H1 (cell line): Measurements from ENCODE around the gene ARMC5. TPM values are rescaled to one million over a fixed set of nuclear protein-coding genes. Genes with fewer than 3 reads are reported as not detected.

Experiments
- BACH1 ChIP-seq: IDR thresholded peaks from 2 replicates; pipeline ENCODE4 v1.6.1; 2012; ENCODE audit warnings: low read length, improper control_type of control experiment
- CBX5 ChIP-seq: fragments of 300-800, 300-1000 bp; sonication (generic); IDR thresholded peaks from 2 replicates; pipeline ENCODE4 v1.7.1; 2016; ENCODE audit warnings: antibody characterized with exemption, low read length, low read depth
- CBX8 ChIP-seq: fragments of 300-800, 300-1000 bp; sonication (generic); IDR thresholded peaks from 2 replicates; pipeline ENCODE4 v1.7.1; 2016; ENCODE audit warnings: low read depth, low read length, borderline replicate concordance
- CTBP2 ChIP-seq: IDR thresholded peaks from 2 replicates; pipeline ENCODE4 v1.7.0; 2011; ENCODE audit warnings: borderline replicate concordance, mild to moderate bottlenecking, moderate library complexity, mixed read lengths, low read length; ENCODE audit not compliant: insufficient read depth, insufficient read length
- HDAC2 ChIP-seq, 2 experiments: fragments of 300-600 bp in 1 of 2; sonication (generic) in 1 of 2; IDR thresholded peaks; 2 replicates each; pipeline ENCODE4 v1.6.1; 2011 to 2012; ENCODE audit warnings: low read depth in 2 of 2, low read length in 2 of 2, mild to moderate bottlenecking in 2 of 2, moderate library complexity in 2 of 2, borderline replicate concordance in 1 of 2, inconsistent platforms in 1 of 2
- KDM1A ChIP-seq: fragments of 200-600, 300-600 bp; sonication (generic); IDR thresholded peaks from 2 replicates; pipeline ENCODE4 v1.7.1; 2016; ENCODE audit warnings: mild to moderate bottlenecking, low read length, borderline replicate concordance
- MAFK ChIP-seq: IDR thresholded peaks from 2 replicates; pipeline ENCODE4 v1.6.1; 2012; ENCODE audit warnings: low read depth, mild to moderate bottlenecking, improper control_type of control experiment, low read length
- RAD21 ChIP-seq, 2 experiments: IDR thresholded peaks in 1 of 2; conservative IDR thresholded peaks in 1 of 2; 2 replicates each; pipeline ENCODE4 v1.6.1; 2011; ENCODE audit warnings: low read depth in 2 of 2, low read length in 2 of 2, improper control_type of control experiment in 1 of 2, inconsistent platforms in 1 of 2, mild to moderate bottlenecking in 1 of 2, moderate library complexity in 1 of 2
- RFX5 ChIP-seq: IDR thresholded peaks from 2 replicates; pipeline ENCODE4 v1.6.1; 2011; ENCODE audit warnings: low read depth, low read length, improper control_type of control experiment, borderline replicate concordance
- SIX5 ChIP-seq: IDR thresholded peaks from 2 replicates; pipeline ENCODE4 v1.6.1; 2011; ENCODE audit warnings: mild to moderate bottlenecking, low read depth, low read length
- YY1 ChIP-seq: IDR thresholded peaks from 2 replicates; pipeline ENCODE4 v1.6.1; 2011; ENCODE audit warnings: low read depth, mild to moderate bottlenecking, low read length
- polyA plus RNA-seq, 7 experiments: library from polyadenylated mRNA; depleted of rRNA in 3 of 7; stranded (reverse) in 5 of 7; unstranded in 2 of 7; fragments of >200 nt in 5 of 7; fragments of 200-250 nt in 2 of 7; gene quantifications; 1 replicate in 5 of 7; 2 replicates in 1 of 7; 4 replicates in 1 of 7; pipeline versions ENCODE4 v1.2.1 to v1.2.3, GENCODE V29; 2011 to 2013; ENCODE audit warnings: missing spikeins in 2 of 7, mixed read lengths in 2 of 7
- total RNA-seq: library from RNA; stranded (reverse); fragmentation: NEBNext Ultra II Directional; extraction: Animal tissue kit (Norgen Biotek cat#: 25700); gene quantifications from 2 replicates; pipeline ENCODE4 v1.2.1, GENCODE V29; 2021

The ARMC5 gene
- total and polyA plus RNA-seq, 2 of the 8 experiments (the other 6 are each of a cell fraction or from before 2014, with no cell fraction given), result 7.8 to 8.7 TPM

DNA sequence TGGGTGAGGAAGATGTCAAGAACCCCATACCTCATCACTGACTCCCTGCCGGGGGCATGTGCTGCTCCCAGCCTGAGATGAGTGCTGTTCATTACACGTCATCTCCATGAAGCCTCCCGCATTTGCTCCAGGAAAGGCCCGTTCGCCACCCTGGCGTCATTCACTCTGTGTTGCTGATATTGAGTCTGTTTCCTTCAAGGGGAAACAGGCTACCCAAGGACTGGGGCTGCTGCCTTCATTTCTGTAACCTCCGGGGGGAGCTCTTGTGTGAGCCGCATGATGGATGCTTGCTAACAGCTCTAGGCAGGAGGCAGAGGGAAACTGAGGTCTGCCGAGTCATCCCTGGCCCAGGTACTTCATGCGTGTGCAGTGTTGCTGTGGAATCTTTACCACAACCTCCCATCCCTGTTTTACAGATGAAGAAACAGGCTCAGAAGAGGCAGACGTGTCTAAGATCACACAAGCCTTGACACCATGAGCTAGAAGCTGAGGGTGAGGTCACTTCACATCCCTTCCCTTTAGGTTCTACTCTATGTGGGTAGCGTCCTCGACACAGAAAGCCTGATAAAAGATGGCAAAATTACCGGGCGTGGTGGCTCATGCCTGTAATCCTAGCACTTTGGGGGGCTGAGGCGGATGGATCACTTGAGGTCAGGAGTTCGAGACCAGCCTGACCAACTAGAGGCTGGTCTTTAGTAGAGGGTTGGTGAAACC lies 3.5 kb upstream of the ARMC5 start (continued):
- TF ChIP-seq CTBP2 (no peak), RFX5 (no peak), BACH1 (peak; percentile 86), SIX5 (no peak), CBX8 (no peak), CBX5 (no peak), HDAC2 (IDR thresholded peaks at IDR 0.05; ENCODE audit: borderline replicate concordance in 1 of 2, low read depth in 2 of 2, low read length in 2 of 2) (no peak), YY1 (no peak), RAD21 (IDR thresholded peaks at IDR 0.05 in 1 of 2, conservative IDR thresholded peaks at IDR 0.05 in 1 of 2; ENCODE audit: low read depth in 2 of 2, low read length in 2 of 2) (peak; percentile 51 to 59), KDM1A (peak; percentile 60; the same call in 1 of the 2 replicates), MAFK (peak; percentile 74)
- TF ChIP-seq, all 59 proteins: peak for 6
